Measurements from ENCODE around the gene UTF1. TPM values are rescaled to one million over a fixed set of nuclear protein-coding genes. Genes with fewer than 3 reads are reported as not detected.

The UTF1 gene
- polyA plus RNA-seq, 3 donors, result 0.14 to 0.48 (median 0.24) TPM

- H3K4me1 ChIP-seq (ENCODE audit: control insufficient read depth in 1 of 2, insufficient read depth in 2 of 2, low read length in 2 of 2), result peaks cover 73 to 83% of the 10 kb centered on the region in 2 donors
- Mint-ChIP-seq H3K36me3 (peaks cover 30 to 35% of the 10 kb centered on the region in 2 donors), H3K9me3 (peaks cover 0 to 2% (median 0%) of the 10 kb centered on the region in 7 donors), H3K4me3 (peak overlapping the region; percentile 83 to 91), H3K27me3 (ENCODE audit: low read depth in 3 of 3) (peaks cover 0 to 15% (median 2%) of the 10 kb centered on the region in 3 donors), H3K27ac (peak overlapping the region; percentile 99 to 100 (median 100)), H3K4me1 (peaks cover 57% of the 10 kb centered on the region)
- H3K4me3 ChIP-seq (replicated peaks in 1 of 3; ENCODE audit: low read depth in 2 of 3, low read length in 3 of 3), result peak overlapping the region in 1 of 3 experiments; percentile 94
- peak overlapping the region; percentile 96 to 99 for H3K27ac ChIP-seq (ENCODE audit: low read depth in 1 of 2, low read length in 2 of 2)
- H4K20me1 ChIP-seq (ENCODE audit: insufficient read depth, low read length), result peaks cover 31% of the 10 kb centered on the region
- peaks cover 30 to 36% of the 10 kb centered on the region in 2 donors for H3K36me3 ChIP-seq (replicated peaks in 1 of 2; ENCODE audit: control insufficient read depth in 1 of 2, insufficient read depth in 2 of 2, low read length in 2 of 2)
- TF ChIP-seq, protein P1, sequence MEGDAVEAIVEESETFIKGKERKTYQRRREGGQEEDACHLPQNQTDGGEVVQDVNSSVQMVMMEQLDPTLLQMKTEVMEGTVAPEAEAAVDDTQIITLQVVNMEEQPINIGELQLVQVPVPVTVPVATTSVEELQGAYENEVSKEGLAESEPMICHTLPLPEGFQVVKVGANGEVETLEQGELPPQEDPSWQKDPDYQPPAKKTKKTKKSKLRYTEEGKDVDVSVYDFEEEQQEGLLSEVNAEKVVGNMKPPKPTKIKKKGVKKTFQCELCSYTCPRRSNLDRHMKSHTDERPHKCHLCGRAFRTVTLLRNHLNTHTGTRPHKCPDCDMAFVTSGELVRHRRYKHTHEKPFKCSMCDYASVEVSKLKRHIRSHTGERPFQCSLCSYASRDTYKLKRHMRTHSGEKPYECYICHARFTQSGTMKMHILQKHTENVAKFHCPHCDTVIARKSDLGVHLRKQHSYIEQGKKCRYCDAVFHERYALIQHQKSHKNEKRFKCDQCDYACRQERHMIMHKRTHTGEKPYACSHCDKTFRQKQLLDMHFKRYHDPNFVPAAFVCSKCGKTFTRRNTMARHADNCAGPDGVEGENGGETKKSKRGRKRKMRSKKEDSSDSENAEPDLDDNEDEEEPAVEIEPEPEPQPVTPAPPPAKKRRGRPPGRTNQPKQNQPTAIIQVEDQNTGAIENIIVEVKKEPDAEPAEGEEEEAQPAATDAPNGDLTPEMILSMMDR (IDR thresholded peaks at IDR 0.05), result no peak
- intact Hi-C loops (cut with micrococcal nuclease), result loop anchor here (2.0 kb wide), 3 partner anchors 15 to 31 kb away; partner anchors contain the start of genes TUBGCP2 (in 1 of the 2) and ZNF511 (in 1 of the 2)
- peak; percentile 62 to 70 (median 70) for DNase-seq
- WGBS (ENCODE audit: insufficient coverage), result 16% methylated on average over 9 of the region's 12 CpGs
- no peaks in the 10 kb centered on the region for H3K9me3 ChIP-seq (replicated peaks in 1 of 2; ENCODE audit: control insufficient read depth in 1 of 2, insufficient read depth in 1 of 2, low read length in 2 of 2)
- peak overlapping the region; percentile 97 for H3K9ac ChIP-seq (ENCODE audit: insufficient read depth, low read length, poor library complexity, severe bottlenecking)
- H3K4me2 ChIP-seq (replicated peaks; ENCODE audit: extremely low read depth, low read length, poor library complexity, severe bottlenecking), result peak overlapping the region; percentile 99
- H2AFZ ChIP-seq (ENCODE audit: insufficient read depth, low read depth, low read length, poor library complexity, severe bottlenecking), result no peak overlapping the region
- peaks cover 32% of the 10 kb centered on the region for H3K79me2 ChIP-seq (ENCODE audit: insufficient read depth, low read length)
- no peaks in the 10 kb centered on the region for H3K27me3 ChIP-seq (ENCODE audit: control insufficient read depth in 2 of 2, insufficient read depth in 2 of 2, low read length in 2 of 2)
These were observed 48.1 kb downstream of the UTF1 start for GRCh38 chr10:133277993-133278576.

DNA sequence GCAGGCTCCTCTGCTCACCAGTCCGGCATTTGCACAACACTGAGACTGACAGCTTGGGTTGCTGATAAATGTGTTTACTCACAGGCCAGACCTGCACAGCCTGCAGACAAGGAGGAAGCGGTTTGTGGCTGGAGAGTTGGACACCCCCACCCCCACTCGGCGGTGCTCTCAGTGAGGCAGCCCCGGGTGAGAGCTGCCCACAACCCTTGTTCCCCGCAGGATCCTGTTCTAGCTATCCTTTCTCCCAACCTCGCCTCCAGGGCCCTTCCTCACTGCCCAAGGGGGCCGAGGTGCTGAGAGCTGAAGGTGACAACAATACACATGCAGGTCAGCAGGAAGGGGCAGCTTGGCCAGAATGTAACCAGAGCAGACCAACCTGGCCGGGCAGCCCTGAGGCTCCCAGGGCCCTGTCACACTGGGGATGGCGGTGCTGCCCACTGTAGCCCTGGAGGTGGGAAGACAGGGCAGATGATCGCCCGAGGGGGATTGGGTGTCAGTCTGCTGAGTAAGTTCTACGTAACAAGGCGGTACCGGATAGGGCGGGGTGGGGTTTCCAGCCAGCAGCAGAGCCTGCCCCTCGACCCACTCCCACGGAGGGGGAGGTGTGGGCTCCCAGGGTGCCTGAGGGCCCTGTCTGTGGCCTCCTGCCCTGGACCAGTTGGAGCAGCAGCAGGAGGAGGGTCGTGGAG is 48.7 kb downstream of the UTF1 start:
- H3K4me3 ChIP-seq (replicated peaks in 1 of 3; ENCODE audit: low read depth in 2 of 3, low read length in 3 of 3), result peak overlapping the region in 2 of 3 experiments; percentile 21 to 94
- Mint-ChIP-seq H3K27me3 (ENCODE audit: low read depth in 3 of 3) (peaks cover 0 to 14% (median 2%) of the 10 kb centered on the region in 3 donors), H3K4me1 (peaks cover 57% of the 10 kb centered on the region), H3K27ac (peak overlapping the region; percentile 99 to 100 (median 100)), H3K36me3 (peaks cover 34 to 39% of the 10 kb centered on the region in 2 donors), H3K9me3 (peaks cover 0 to 2% (median 0%) of the 10 kb centered on the region in 7 donors), H3K4me3 (peak overlapping the region; percentile 83 to 91)
- no peaks in the 10 kb centered on the region for H3K27me3 ChIP-seq (ENCODE audit: control insufficient read depth in 2 of 2, insufficient read depth in 2 of 2, low read length in 2 of 2)
- no peaks in the 10 kb centered on the region for H3K9me3 ChIP-seq (replicated peaks in 1 of 2; ENCODE audit: control insufficient read depth in 1 of 2, insufficient read depth in 1 of 2, low read length in 2 of 2)
- peaks cover 73 to 78% of the 10 kb centered on the region in 2 donors for H3K4me1 ChIP-seq (ENCODE audit: control insufficient read depth in 1 of 2, insufficient read depth in 2 of 2, low read length in 2 of 2)
- peaks cover 30 to 36% of the 10 kb centered on the region in 2 donors for H3K36me3 ChIP-seq (replicated peaks in 1 of 2; ENCODE audit: control insufficient read depth in 1 of 2, insufficient read depth in 2 of 2, low read length in 2 of 2)
- peaks cover 32% of the 10 kb centered on the region for H3K79me2 ChIP-seq (ENCODE audit: insufficient read depth, low read length)
- peaks cover 24% of the 10 kb centered on the region for H4K20me1 ChIP-seq (ENCODE audit: insufficient read depth, low read length)
- no peak overlapping the region for H2AFZ ChIP-seq (ENCODE audit: insufficient read depth, low read depth, low read length, poor library complexity, severe bottlenecking)
- H3K4me2 ChIP-seq (replicated peaks; ENCODE audit: extremely low read depth, low read length, poor library complexity, severe bottlenecking), result peak overlapping the region; percentile 99
- H3K9ac ChIP-seq (ENCODE audit: insufficient read depth, low read length, poor library complexity, severe bottlenecking), result peak overlapping the region; percentile 97
- TF ChIP-seq, protein P1 (IDR thresholded peaks at IDR 0.05), result no peak
- intact Hi-C loops (cut with micrococcal nuclease), result loop anchor here (2.0 kb wide), 3 partner anchors 14 to 30 kb away; partner anchors contain the start of genes TUBGCP2 (in 1 of the 2) and ZNF511 (in 1 of the 2)
- DNase-seq, result peak; percentile 96 to 98 (median 97)
- WGBS (ENCODE audit: insufficient coverage), result 4% methylated on average over 5 of the region's 19 CpGs
- peak overlapping the region; percentile 96 to 99 for H3K27ac ChIP-seq (ENCODE audit: low read depth in 1 of 2, low read length in 2 of 2)

Measured in CD14-positive monocyte (primary cell).